Chondrocyte (in vitro differentiated cells): Measurements from ENCODE around the gene EGFR. TPM values are rescaled to one million over a fixed set of nuclear protein-coding genes. Genes with fewer than 3 reads are reported as not detected.

Experiments used
- DNase-seq: peaks from one replicate; pipeline ENCODE4 v3.0.0; 2021; ENCODE audit warnings: mixed read lengths, low spot score
- H3K27ac Mint-ChIP-seq: one replicate; pipeline ENCODE4 v1.8.0; 2021; ENCODE audit warnings: mild to moderate bottlenecking, moderate library complexity, mixed read lengths; ENCODE audit not compliant: unreplicated experiment
- H3K27me3 Mint-ChIP-seq: 2 replicates; pipeline ENCODE4 v1.8.0; 2021; ENCODE audit warnings: low read depth, mixed read lengths
- H3K36me3 Mint-ChIP-seq: 2 replicates; pipeline ENCODE4 v1.8.0; 2021; ENCODE audit warnings: low read depth, mixed read lengths
- H3K4me1 Mint-ChIP-seq: 2 replicates; pipeline ENCODE4 v1.8.0; 2021; ENCODE audit warnings: low read depth, mild to moderate bottlenecking, mixed read lengths
- H3K4me3 Mint-ChIP-seq: one replicate; pipeline ENCODE4 v1.8.0; 2021; ENCODE audit warnings: mild to moderate bottlenecking, moderate library complexity, mixed read lengths; ENCODE audit not compliant: unreplicated experiment
- H3K9me3 Mint-ChIP-seq: 2 replicates; pipeline ENCODE4 v1.8.0; 2021; ENCODE audit warnings: low read depth, mixed read lengths
- total RNA-seq: library from RNA; stranded (reverse); gene quantifications from 3 replicates; pipeline ENCODE4 v1.2.1, GENCODE V29; 2021
- TF ChIP-seq, protein P1 (sequence below): fragments of 200-600 bp; sonication (generic); IDR thresholded peaks from 2 replicates; pipeline ENCODE4 v1.5.0; 2021; ENCODE audit warnings: antibody characterized with exemption, mild to moderate bottlenecking, moderate library complexity

The EGFR gene
- total RNA-seq, 1 donor from 2014 or later, result 25.5 TPM

DNA sequence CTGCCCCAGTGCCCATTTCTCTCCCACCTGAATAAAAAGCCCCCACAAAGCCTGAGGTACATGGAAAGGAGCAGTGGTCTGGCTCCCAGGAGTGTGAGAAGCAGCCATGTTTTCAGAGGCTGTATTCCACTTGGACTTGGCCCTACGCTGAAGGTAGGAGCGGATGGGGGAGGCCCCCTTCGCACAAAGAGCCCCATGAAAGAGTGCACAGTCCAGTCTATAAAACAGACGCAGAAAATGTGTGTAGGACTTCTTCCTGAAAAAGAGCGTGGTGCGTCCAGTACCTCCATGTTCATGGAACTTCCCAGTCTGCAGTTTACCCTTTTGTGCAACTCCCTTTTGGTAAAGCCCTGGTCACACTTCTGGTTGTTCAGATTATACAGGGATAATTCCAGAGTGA, 69.3 kb downstream of the EGFR start:
- peaks cover 2% of the 10 kb centered on the region for H3K36me3 Mint-ChIP-seq
- peaks cover 45% of the 10 kb centered on the region for H3K4me1 Mint-ChIP-seq
- H3K4me3 Mint-ChIP-seq, result no peak overlapping the region
- no peaks in the 10 kb centered on the region for H3K9me3 Mint-ChIP-seq
- H3K27ac Mint-ChIP-seq, result no peak overlapping the region
- peaks cover 1% of the 10 kb centered on the region for H3K27me3 Mint-ChIP-seq
- no peak for DNase-seq
- TF ChIP-seq, protein P1, sequence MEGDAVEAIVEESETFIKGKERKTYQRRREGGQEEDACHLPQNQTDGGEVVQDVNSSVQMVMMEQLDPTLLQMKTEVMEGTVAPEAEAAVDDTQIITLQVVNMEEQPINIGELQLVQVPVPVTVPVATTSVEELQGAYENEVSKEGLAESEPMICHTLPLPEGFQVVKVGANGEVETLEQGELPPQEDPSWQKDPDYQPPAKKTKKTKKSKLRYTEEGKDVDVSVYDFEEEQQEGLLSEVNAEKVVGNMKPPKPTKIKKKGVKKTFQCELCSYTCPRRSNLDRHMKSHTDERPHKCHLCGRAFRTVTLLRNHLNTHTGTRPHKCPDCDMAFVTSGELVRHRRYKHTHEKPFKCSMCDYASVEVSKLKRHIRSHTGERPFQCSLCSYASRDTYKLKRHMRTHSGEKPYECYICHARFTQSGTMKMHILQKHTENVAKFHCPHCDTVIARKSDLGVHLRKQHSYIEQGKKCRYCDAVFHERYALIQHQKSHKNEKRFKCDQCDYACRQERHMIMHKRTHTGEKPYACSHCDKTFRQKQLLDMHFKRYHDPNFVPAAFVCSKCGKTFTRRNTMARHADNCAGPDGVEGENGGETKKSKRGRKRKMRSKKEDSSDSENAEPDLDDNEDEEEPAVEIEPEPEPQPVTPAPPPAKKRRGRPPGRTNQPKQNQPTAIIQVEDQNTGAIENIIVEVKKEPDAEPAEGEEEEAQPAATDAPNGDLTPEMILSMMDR, result no peak

DNA sequence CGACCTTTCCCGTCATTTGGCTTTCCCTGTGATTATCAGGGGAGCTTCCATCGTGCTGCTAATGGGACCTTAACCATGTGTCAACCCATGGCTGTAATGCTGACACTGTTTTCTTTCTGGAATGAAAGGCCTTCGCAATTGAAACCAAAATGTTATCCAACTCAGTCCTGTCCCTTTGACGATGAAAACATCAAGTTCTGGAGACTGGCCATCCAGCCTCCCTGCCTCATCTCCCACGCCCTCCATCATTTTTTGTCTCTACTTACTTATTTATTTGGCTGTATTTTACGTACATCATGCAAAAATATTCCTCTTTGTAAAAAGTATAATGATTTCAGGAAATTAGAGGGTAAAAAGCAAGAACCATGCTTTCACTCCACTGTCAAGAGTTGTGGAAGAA, 69.8 kb downstream of the EGFR start:
- peaks cover 2% of the 10 kb centered on the region for H3K36me3 Mint-ChIP-seq
- TF ChIP-seq, protein P1, result no peak
- H3K4me1 Mint-ChIP-seq, result peaks cover 45% of the 10 kb centered on the region
- DNase-seq, result no peak
- peaks cover 1% of the 10 kb centered on the region for H3K27me3 Mint-ChIP-seq
- no peak overlapping the region for H3K4me3 Mint-ChIP-seq
- no peaks in the 10 kb centered on the region for H3K9me3 Mint-ChIP-seq
- H3K27ac Mint-ChIP-seq, result no peak overlapping the region

DNA sequence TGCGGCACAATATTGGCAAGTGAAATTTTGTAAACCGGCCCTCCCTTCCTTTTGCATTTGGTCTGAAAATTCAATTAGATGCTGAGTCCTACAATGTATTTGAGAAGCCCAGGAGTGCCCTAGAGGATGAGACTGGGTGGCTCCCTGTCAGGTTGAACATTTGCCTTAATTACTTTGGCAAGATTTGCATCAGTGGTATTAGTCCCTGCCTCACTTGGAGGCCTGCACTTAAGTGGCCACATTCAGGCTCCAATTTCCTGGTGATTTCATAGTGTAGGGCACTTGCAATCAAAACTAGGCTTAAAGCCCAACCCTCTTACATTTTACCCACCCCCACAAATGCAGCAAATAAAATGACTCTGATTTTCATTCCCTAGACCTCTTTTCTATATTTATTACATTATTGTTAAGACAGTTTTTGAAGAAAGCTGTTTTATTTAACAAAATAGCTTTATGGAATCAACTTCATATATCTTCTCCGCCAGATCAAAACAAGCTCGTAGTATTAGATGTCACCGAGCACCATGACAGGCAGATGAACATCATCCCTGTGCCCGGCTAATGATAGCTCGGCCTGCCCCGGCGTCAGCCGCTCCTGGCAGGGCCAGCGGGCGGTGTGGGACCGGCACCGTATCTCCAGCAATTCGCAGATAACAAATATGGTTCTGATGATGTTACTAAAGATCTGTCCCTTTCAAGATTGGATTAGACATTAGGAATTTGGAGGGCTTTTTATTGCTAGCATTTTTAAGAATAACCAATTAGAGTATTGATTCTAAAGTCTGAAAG, 73.6 kb downstream of the EGFR start:
- Mint-ChIP-seq H3K27ac (no peak overlapping the region), H3K36me3 (no peaks in the 10 kb centered on the region), H3K9me3 (no peaks in the 10 kb centered on the region), H3K4me3 (no peak overlapping the region), H3K27me3 (peaks cover 5% of the 10 kb centered on the region), H3K4me1 (peaks cover 20% of the 10 kb centered on the region)
- TF ChIP-seq, protein P1, result no peak
- DNase-seq, result no peak

DNA sequence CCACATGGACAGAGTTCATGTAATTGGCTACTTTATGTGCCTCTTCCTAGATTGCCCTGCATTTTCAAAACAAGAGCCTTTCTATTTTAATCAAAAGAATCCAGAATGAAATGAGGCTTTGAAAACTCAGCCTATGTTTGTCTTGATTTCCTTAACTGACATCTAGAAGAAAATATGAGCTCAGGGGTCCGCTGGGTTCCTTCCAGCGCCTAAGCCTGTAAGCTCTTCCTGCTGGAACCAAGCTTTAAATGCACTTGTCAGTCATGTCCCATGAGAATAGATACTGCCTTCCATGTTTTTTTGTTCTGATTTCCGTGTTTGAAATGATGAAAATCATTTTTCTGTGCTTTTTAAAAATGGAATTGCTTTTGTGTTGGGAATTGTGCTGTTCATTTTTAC, 74.2 kb downstream of the EGFR start:
- H3K4me3 Mint-ChIP-seq, result no peak overlapping the region
- TF ChIP-seq, protein P1, result no peak
- no peak for DNase-seq
- H3K36me3 Mint-ChIP-seq, result no peaks in the 10 kb centered on the region
- no peak overlapping the region for H3K27ac Mint-ChIP-seq
- peaks cover 5% of the 10 kb centered on the region for H3K27me3 Mint-ChIP-seq
- H3K4me1 Mint-ChIP-seq, result peaks cover 14% of the 10 kb centered on the region
- H3K9me3 Mint-ChIP-seq, result no peaks in the 10 kb centered on the region

DNA sequence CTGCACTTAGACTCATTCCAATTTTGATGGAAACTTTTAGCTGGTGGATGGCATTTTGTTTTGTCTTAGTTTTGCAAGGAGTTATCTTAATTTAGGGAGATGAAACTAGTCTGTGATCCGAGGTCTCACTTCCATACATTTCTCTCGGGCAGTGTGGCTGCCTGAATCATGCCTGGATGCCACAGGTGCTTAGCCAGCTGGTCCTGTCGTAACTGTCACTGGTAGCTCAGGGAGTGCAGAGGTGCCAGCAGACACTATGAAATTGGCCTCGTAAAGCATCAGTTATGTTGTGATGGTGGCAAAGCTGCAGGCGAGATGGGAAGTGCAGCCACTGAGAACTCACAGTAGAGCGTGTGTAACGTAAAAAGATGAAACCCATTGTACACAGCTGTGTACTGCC, 74.9 kb downstream of the EGFR start:
- Mint-ChIP-seq H3K4me1 (peaks cover 13% of the 10 kb centered on the region), H3K27me3 (peaks cover 5% of the 10 kb centered on the region), H3K9me3 (no peaks in the 10 kb centered on the region), H3K27ac (no peak overlapping the region), H3K4me3 (no peak overlapping the region), H3K36me3 (no peaks in the 10 kb centered on the region)
- no peak for DNase-seq
- TF ChIP-seq, protein P1, result no peak
